ENCODE data around the gene TOLLIP.

TOLLIP gene

GRCh38 chr11:1304380-1304779 is 5.1 kb downstream of the TOLLIP start:
- H3K4me3 ChIP-seq (ENCODE audit: low read depth, low read length), result no peak overlapping the region
- TF ChIP-seq CTCF (IDR thresholded peaks at IDR 0.05; ENCODE audit: borderline replicate concordance, insufficient read depth, low read depth, low read length), result no peak

GRCh38 chr11:1303973-1304372 is 5.5 kb downstream of the TOLLIP start:
- TF ChIP-seq CTCF (IDR thresholded peaks at IDR 0.05; ENCODE audit: borderline replicate concordance, insufficient read depth, low read depth, low read length), result no peak

GRCh38 chr11:1303126-1303821 is 6.2 kb downstream of the TOLLIP start:
- no peak overlapping the region for H3K4me3 ChIP-seq (ENCODE audit: low read depth, low read length)
- 0 out of 2 replicates have a peak, but pooled peaks have one; percentile 6 for TF ChIP-seq CTCF (IDR thresholded peaks at IDR 0.05; ENCODE audit: borderline replicate concordance, insufficient read depth, low read depth, low read length)

More at GRCh38 chr11:1303973-1304372, 5.5 kb downstream of the TOLLIP start:
- no peak overlapping the region for H3K4me3 ChIP-seq (ENCODE audit: low read depth, low read length)

- no peak for TF ChIP-seq CTCF (IDR thresholded peaks at IDR 0.05; ENCODE audit: borderline replicate concordance, insufficient read depth, low read depth, low read length)
- H3K4me3 ChIP-seq (ENCODE audit: low read depth, low read length), result no peak overlapping the region
These were observed 6.8 kb downstream of the TOLLIP start for GRCh38 chr11:1302461-1303125.

- no peak for TF ChIP-seq CTCF (IDR thresholded peaks at IDR 0.05; ENCODE audit: borderline replicate concordance, insufficient read depth, low read depth, low read length)
- H3K4me3 ChIP-seq (ENCODE audit: low read depth, low read length), result no peak overlapping the region
These were observed 7.4 kb downstream of the TOLLIP start for GRCh38 chr11:1302041-1302460.

- no peak overlapping the region for H3K4me3 ChIP-seq (ENCODE audit: low read depth, low read length)
- TF ChIP-seq CTCF (IDR thresholded peaks at IDR 0.05; ENCODE audit: borderline replicate concordance, insufficient read depth, low read depth, low read length), result no peak
These were observed 8.0 kb downstream of the TOLLIP start for GRCh38 chr11:1301220-1302000.
